Measurements from ENCODE around the gene TSSK3.
A peak's percentile ranks its signal among the peaks of the same experiment; 100 is the strongest.
"Not testable (repeated sequence)": the region's sequence is repeated elsewhere in the genome, so short reads cannot be mapped to it uniquely, and the experiment has no call there.

The TSSK3 gene

DNA sequence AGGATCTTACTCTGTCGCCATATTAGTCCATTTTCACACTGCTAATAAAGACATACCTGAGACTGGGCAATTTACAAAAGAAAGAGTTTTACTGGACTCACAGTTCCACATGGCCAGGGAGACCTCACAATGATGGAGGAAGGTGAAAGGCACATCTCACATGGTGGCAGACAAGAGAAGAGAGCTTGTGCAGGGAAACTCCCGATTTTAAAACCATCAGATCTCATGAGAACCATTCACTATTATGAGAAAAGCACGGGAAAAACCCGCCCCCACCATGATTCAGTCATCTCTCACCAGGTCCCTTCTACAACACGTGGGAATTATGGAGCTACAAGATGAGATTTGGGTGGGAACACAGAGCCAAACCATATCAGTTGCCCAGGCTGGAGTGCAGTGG, 34.2 kb downstream of the TSSK3 start:
- H3K9me3 ChIP-seq (ENCODE audit: control insufficient read depth in 2 of 2, low read length in 2 of 2); H3K27me3 ChIP-seq (ENCODE audit: control insufficient read depth in 2 of 2, insufficient read depth in 2 of 2, low read length in 2 of 2); H3K27ac ChIP-seq (ENCODE audit: low read depth in 2 of 2, low read length in 2 of 2); H3K9ac ChIP-seq (ENCODE audit: low read depth in 1 of 2, low read length in 2 of 2); H3K4me3 ChIP-seq (ENCODE audit: low read length in 2 of 2); H3K36me3 ChIP-seq (ENCODE audit: control insufficient read depth in 2 of 2, insufficient read depth in 2 of 2, low read length in 2 of 2): not testable (repeated sequence)
- peaks cover 17 to 19% of the 10 kb centered on the region in 2 donors for H3K4me1 ChIP-seq (ENCODE audit: control insufficient read depth in 2 of 2, insufficient read depth in 2 of 2, low read length in 2 of 2)

DNA sequence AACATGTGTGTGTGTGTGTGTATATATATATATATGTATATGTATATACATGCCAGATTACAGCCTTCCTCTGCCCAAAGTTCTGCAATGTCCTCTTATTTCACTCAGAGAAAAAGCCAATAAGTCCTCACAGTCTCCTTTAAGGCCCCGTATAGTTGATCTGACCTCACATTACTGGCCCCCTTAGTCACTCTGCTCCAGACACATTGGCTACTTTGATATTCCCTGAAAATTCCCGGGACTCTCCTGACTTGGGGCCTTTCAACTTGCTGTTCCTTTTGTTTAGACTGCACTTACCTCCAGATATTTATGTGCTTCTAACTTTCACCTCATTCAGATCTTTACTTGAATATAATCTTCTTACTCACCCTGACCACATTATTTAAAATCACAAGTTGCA, 36.1 kb downstream of the TSSK3 start:
- Histone ChIP-seq H3K27me3 (ENCODE audit: control insufficient read depth in 2 of 2, insufficient read depth in 2 of 2, low read length in 2 of 2) (no peaks in the 10 kb centered on the region), H3K4me1 (ENCODE audit: control insufficient read depth in 2 of 2, insufficient read depth in 2 of 2, low read length in 2 of 2) (peaks cover 8 to 17% of the 10 kb centered on the region in 2 donors), H3K9me3 (ENCODE audit: control insufficient read depth in 2 of 2, low read length in 2 of 2) (no peaks in the 10 kb centered on the region), H3K27ac (ENCODE audit: low read depth in 2 of 2, low read length in 2 of 2) (no peak overlapping the region), H3K36me3 (ENCODE audit: control insufficient read depth in 2 of 2, insufficient read depth in 2 of 2, low read length in 2 of 2) (no peaks in the 10 kb centered on the region), H3K9ac (ENCODE audit: low read depth in 1 of 2, low read length in 2 of 2) (no peak overlapping the region), H3K4me3 (ENCODE audit: low read length in 2 of 2) (no peak overlapping the region)

DNA sequence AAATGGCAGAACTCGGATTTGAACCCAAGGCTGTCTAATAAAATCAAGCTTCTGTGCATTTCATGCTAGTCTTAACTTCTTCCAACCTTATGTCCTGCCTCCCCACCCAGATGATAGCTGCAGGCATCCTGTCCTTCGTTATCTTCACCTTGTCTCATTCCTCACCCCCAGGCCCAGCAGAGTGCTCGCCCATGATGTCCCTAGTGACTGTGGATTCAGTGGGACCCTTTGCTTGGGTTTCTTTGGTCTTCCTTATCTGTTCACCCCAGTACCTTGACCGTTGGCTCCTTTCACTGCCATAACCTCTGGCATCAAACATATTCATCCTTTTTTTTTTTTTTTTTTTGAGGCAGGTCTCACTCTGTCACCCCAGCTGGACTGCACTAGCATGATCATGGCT, 37.5 kb downstream of the TSSK3 start:
- H3K4me1 ChIP-seq (ENCODE audit: control insufficient read depth in 2 of 2, insufficient read depth in 2 of 2, low read length in 2 of 2): peaks cover 3 to 11% of the 10 kb centered on the region in 2 donors
- H3K27ac ChIP-seq (ENCODE audit: low read depth in 2 of 2, low read length in 2 of 2): no peak overlapping the region
- no peak overlapping the region for H3K4me3 ChIP-seq (ENCODE audit: low read length in 2 of 2)
- H3K36me3 ChIP-seq (ENCODE audit: control insufficient read depth in 2 of 2, insufficient read depth in 2 of 2, low read length in 2 of 2): no peaks in the 10 kb centered on the region
- H3K9me3 ChIP-seq (ENCODE audit: control insufficient read depth in 2 of 2, low read length in 2 of 2): no peaks in the 10 kb centered on the region
- H3K27me3 ChIP-seq (ENCODE audit: control insufficient read depth in 2 of 2, insufficient read depth in 2 of 2, low read length in 2 of 2): no peaks in the 10 kb centered on the region
- no peak overlapping the region for H3K9ac ChIP-seq (ENCODE audit: low read depth in 1 of 2, low read length in 2 of 2)

DNA sequence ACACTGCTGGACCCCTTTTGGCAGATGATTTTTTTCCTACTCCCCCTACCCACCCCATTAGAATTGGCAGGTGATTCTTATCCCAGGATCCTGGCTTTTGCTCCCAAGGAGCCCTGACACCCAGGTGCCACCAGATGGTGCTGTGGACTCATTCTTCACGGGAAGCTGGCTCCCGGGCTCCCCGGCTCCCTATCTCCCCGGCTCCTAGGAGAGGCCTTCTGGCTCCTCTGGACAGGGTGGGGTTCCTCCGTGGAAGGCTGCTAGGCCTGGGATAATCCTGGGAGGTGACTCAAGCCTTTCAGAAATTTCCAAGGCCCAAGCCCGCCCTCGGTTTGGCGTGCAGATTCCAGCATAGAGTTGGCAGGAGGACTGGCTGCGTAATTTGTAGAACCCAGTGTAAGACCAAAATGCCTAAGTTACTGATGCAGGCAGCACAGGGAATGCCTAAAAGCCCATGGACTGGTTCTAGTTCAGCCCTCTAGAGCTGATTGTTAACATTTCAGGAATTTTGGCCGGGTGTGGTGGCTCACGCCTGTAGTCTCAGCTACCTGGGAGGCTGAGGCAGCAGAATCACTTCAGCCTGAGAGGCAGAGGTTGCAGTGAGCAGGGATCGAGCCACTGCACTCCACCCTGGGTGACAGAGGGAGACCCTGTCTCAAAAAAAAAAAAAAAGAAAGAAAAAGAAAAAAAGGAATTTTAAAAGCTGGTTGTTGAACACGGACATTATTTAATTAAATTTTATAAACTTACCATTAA, 38.7 kb downstream of the TSSK3 start:
- Histone ChIP-seq H3K27ac (ENCODE audit: low read depth in 2 of 2, low read length in 2 of 2) (peak overlapping the region; percentile 10 to 45), H3K36me3 (ENCODE audit: control insufficient read depth in 2 of 2, insufficient read depth in 2 of 2, low read length in 2 of 2) (no peaks in the 10 kb centered on the region), H3K27me3 (ENCODE audit: control insufficient read depth in 2 of 2, insufficient read depth in 2 of 2, low read length in 2 of 2) (no peaks in the 10 kb centered on the region), H3K9me3 (ENCODE audit: control insufficient read depth in 2 of 2, low read length in 2 of 2) (no peaks in the 10 kb centered on the region), H3K4me3 (ENCODE audit: low read length in 2 of 2) (no peak overlapping the region), H3K9ac (ENCODE audit: low read depth in 1 of 2, low read length in 2 of 2) (peak overlapping the region in 1 of 2 donors; percentile 51), H3K4me1 (ENCODE audit: control insufficient read depth in 2 of 2, insufficient read depth in 2 of 2, low read length in 2 of 2) (peaks cover 0 to 7% of the 10 kb centered on the region in 2 donors)

DNA sequence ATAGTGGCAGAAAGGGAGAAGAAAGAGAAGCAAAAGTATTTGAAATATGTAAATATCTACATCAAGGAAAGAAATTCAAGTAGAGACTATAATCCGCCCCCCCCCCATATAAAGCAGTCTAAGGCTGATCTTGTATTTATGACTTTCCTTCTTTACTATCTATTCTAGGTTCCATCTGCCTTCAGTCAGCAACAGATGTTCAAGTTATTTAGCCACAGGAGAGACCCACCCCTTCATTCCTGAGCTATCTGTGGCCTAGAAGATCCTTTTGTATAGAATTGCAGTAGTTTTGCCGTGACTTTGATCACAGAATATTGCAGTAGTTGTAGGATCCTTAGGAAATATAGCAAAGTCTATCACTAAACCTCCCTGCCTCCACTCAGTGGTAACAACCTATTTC, 42.6 kb downstream of the TSSK3 start:
- no peaks in the 10 kb centered on the region for H3K9me3 ChIP-seq (ENCODE audit: control insufficient read depth in 2 of 2, low read length in 2 of 2)

DNA sequence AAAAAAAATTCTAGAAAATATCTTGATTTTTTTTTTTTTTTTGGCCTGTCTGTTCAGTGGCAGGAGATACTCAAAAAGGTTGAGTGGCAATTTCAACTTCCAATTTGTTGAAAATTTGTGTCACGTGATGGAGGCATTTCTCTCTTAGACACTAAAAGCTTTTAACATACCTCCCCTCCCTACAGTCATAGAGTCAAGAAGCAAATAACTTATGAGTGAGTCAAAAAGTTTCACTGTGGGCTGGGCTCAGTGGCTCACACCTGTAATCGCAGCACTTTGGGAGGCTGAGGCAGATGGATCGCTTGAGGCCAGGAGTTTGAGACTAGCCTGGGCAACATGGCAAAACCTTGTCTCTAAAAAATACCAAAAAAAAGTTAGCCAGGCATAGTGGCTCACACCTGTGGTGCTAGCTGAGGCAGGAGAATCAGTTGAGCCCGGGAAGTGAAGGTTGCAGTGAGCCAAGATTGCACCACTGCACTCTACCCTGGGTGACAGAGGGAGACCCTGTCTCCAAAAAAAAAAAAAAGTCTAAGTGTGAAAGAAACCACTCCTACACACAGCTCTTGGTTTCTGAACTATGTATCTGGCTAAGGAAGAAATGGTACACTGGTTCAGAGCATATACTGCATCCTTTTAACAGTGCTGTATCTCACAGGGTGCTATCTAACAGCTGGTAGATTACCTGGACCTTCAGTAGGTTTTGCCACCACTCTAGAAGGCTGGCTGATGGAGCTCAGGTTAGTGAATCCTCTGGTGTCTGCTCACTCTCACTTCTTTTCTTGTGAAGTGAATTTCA, 43.5 kb downstream of the TSSK3 start:
- Histone ChIP-seq H3K9me3 (ENCODE audit: control insufficient read depth in 2 of 2, low read length in 2 of 2) (no peaks in the 10 kb centered on the region), H3K4me1 (ENCODE audit: control insufficient read depth in 2 of 2, insufficient read depth in 2 of 2, low read length in 2 of 2) (peaks cover 0 to 7% of the 10 kb centered on the region in 2 donors), H3K36me3 (ENCODE audit: control insufficient read depth in 2 of 2, insufficient read depth in 2 of 2, low read length in 2 of 2) (no peaks in the 10 kb centered on the region), H3K27me3 (ENCODE audit: control insufficient read depth in 2 of 2, insufficient read depth in 2 of 2, low read length in 2 of 2) (no peaks in the 10 kb centered on the region), H3K27ac (ENCODE audit: low read depth in 2 of 2, low read length in 2 of 2) (no peak overlapping the region), H3K4me3 (ENCODE audit: low read length in 2 of 2) (no peak overlapping the region), H3K9ac (ENCODE audit: low read depth in 1 of 2, low read length in 2 of 2) (no peak overlapping the region)

More for the DNA sequence above, 42.6 kb downstream of the TSSK3 start:
- Histone ChIP-seq H3K36me3 (ENCODE audit: control insufficient read depth in 2 of 2, insufficient read depth in 2 of 2, low read length in 2 of 2) (no peaks in the 10 kb centered on the region), H3K27ac (ENCODE audit: low read depth in 2 of 2, low read length in 2 of 2) (no peak overlapping the region), H3K4me1 (ENCODE audit: control insufficient read depth in 2 of 2, insufficient read depth in 2 of 2, low read length in 2 of 2) (peaks cover 0 to 7% of the 10 kb centered on the region in 2 donors), H3K9ac (ENCODE audit: low read depth in 1 of 2, low read length in 2 of 2) (no peak overlapping the region), H3K27me3 (ENCODE audit: control insufficient read depth in 2 of 2, insufficient read depth in 2 of 2, low read length in 2 of 2) (no peaks in the 10 kb centered on the region), H3K4me3 (ENCODE audit: low read length in 2 of 2) (no peak overlapping the region)

DNA sequence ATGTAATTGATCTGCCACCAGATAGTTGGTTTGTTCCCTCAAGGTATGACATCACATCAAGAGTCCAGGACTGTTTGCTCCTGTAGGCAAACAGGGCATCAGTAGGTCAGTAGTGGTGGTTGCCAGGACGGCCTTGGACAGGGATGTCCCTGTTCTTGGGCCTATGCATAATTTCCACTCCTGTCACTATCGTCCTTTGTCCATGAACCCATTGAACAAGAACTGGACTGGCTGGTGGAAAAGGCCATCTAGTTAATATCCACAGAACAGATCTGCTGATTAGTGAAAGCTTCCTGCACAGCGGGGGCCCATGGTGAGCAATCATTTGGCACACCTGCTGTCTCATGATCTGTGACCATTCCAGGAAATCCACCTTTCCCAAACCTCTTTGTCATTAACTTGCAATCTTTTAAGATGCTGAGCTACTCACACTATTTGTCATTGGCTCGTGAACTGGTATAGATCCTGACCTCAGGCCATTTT, 44.3 kb downstream of the TSSK3 start:
- H3K9ac ChIP-seq (ENCODE audit: low read depth in 1 of 2, low read length in 2 of 2): no peak overlapping the region
- H3K4me3 ChIP-seq (ENCODE audit: low read length in 2 of 2): no peak overlapping the region

DNA sequence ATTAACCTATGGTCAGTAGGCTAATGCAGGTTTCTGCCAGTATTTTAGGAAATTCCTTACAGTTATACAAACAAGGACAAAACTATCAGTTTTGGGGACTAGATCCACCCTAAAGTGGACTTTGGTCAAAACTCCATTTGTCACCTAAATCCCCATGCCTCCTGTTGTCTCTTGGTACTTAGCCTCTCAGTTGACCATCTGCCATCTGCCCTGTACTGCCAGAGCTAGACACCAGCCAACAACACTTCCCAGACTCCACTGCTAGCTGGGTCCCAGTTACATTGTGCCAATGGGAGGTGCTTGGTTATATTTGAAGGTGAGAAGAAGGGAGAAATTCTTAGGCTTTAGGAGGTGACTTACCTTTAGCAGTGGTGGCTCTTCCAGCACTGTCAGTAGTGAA, 48.9 kb downstream of the TSSK3 start:
- no peak overlapping the region for H3K27ac ChIP-seq (ENCODE audit: low read depth in 2 of 2, low read length in 2 of 2)

More for the DNA sequence above, 44.3 kb downstream of the TSSK3 start:
- no peaks in the 10 kb centered on the region for H3K27me3 ChIP-seq (ENCODE audit: control insufficient read depth in 2 of 2, insufficient read depth in 2 of 2, low read length in 2 of 2)
- no peak overlapping the region for H3K27ac ChIP-seq (ENCODE audit: low read depth in 2 of 2, low read length in 2 of 2)
- no peaks in the 10 kb centered on the region for H3K9me3 ChIP-seq (ENCODE audit: control insufficient read depth in 2 of 2, low read length in 2 of 2)
- H3K4me1 ChIP-seq (ENCODE audit: control insufficient read depth in 2 of 2, insufficient read depth in 2 of 2, low read length in 2 of 2): peaks cover 0 to 2% of the 10 kb centered on the region in 2 donors
- H3K36me3 ChIP-seq (ENCODE audit: control insufficient read depth in 2 of 2, insufficient read depth in 2 of 2, low read length in 2 of 2): no peaks in the 10 kb centered on the region

DNA sequence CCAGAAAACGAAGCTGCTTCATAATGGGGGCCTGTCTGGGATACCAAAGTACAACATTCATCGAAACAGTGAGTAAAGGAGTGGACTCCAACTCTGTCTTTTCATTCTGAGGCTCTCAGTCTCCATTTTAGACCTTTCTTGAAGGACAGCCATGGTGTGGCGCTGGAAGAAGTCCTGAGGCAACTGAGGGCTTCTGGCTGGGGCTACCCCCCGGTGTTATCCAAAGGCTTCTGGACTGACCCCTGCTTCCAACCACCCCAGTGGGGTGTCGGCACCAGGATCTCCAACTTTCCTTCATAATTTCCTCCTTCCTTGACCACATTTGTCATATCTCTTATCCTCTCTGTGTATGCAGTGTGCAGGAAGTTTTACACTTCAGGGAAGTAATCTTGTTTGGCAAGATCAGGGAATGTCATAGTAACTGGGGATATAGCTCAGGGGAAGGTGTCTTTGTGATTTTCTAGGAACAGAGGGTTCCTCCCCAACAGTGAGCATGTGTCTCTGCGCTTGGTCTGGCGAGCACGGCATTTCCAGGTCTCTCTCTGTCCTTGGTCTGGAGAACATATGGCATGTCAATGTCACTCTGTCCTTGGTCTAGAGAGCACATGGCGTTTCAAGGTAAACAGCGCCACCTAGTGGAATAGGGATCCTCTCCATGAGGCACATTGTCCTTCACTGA, 51.3 kb downstream of the TSSK3 start:
- Histone ChIP-seq H3K9me3 (ENCODE audit: control insufficient read depth in 2 of 2, low read length in 2 of 2) (no peaks in the 10 kb centered on the region), H3K9ac (ENCODE audit: low read depth in 1 of 2, low read length in 2 of 2) (no peak overlapping the region), H3K36me3 (ENCODE audit: control insufficient read depth in 2 of 2, insufficient read depth in 2 of 2, low read length in 2 of 2) (no peaks in the 10 kb centered on the region), H3K4me3 (ENCODE audit: low read length in 2 of 2) (no peak overlapping the region), H3K4me1 (ENCODE audit: control insufficient read depth in 2 of 2, insufficient read depth in 2 of 2, low read length in 2 of 2) (peaks cover 0 to 4% of the 10 kb centered on the region in 2 donors), H3K27ac (ENCODE audit: low read depth in 2 of 2, low read length in 2 of 2) (no peak overlapping the region), H3K27me3 (ENCODE audit: control insufficient read depth in 2 of 2, insufficient read depth in 2 of 2, low read length in 2 of 2) (no peaks in the 10 kb centered on the region)

More for the DNA sequence above, 48.9 kb downstream of the TSSK3 start:
- no peak overlapping the region for H3K9ac ChIP-seq (ENCODE audit: low read depth in 1 of 2, low read length in 2 of 2)
- no peaks in the 10 kb centered on the region for H3K36me3 ChIP-seq (ENCODE audit: control insufficient read depth in 2 of 2, insufficient read depth in 2 of 2, low read length in 2 of 2)
- no peaks in the 10 kb centered on the region for H3K27me3 ChIP-seq (ENCODE audit: control insufficient read depth in 2 of 2, insufficient read depth in 2 of 2, low read length in 2 of 2)
- peaks cover 0 to 4% of the 10 kb centered on the region in 2 donors for H3K4me1 ChIP-seq (ENCODE audit: control insufficient read depth in 2 of 2, insufficient read depth in 2 of 2, low read length in 2 of 2)
- H3K4me3 ChIP-seq (ENCODE audit: low read length in 2 of 2): no peak overlapping the region
- H3K9me3 ChIP-seq (ENCODE audit: control insufficient read depth in 2 of 2, low read length in 2 of 2): no peaks in the 10 kb centered on the region

Data from mucosa of rectum (tissue), 2 donors.